HCT116 (cell line): ENCODE results near the gene TELO2.

ENCODE experiments used
- CTCF ChIP-seq, 3 experiments: fragments of 200-600 bp in 1 of 3; sonication (generic) in 1 of 3; IDR thresholded peaks in 2 of 3; conservative IDR thresholded peaks in 1 of 3; 2 replicates each; pipeline ENCODE4 v1.5.1; 2012 to 2017; ENCODE audit warnings: low read depth in 2 of 3, low read length in 2 of 3, antibody characterized with exemption in 1 of 3, borderline replicate concordance in 1 of 3, control low read depth in 1 of 3, mild to moderate bottlenecking in 1 of 3, mixed read lengths in 1 of 3, mixed run types in 1 of 3, moderate library complexity in 1 of 3; ENCODE audit not compliant: insufficient read depth in 1 of 3
- EZH2 ChIP-seq: fragments of 200-600 bp; sonication (generic); IDR thresholded peaks from 2 replicates; pipeline ENCODE4 v1.6.1; 2017; ENCODE audit warnings: antibody characterized with exemption, mixed run types

DNA sequence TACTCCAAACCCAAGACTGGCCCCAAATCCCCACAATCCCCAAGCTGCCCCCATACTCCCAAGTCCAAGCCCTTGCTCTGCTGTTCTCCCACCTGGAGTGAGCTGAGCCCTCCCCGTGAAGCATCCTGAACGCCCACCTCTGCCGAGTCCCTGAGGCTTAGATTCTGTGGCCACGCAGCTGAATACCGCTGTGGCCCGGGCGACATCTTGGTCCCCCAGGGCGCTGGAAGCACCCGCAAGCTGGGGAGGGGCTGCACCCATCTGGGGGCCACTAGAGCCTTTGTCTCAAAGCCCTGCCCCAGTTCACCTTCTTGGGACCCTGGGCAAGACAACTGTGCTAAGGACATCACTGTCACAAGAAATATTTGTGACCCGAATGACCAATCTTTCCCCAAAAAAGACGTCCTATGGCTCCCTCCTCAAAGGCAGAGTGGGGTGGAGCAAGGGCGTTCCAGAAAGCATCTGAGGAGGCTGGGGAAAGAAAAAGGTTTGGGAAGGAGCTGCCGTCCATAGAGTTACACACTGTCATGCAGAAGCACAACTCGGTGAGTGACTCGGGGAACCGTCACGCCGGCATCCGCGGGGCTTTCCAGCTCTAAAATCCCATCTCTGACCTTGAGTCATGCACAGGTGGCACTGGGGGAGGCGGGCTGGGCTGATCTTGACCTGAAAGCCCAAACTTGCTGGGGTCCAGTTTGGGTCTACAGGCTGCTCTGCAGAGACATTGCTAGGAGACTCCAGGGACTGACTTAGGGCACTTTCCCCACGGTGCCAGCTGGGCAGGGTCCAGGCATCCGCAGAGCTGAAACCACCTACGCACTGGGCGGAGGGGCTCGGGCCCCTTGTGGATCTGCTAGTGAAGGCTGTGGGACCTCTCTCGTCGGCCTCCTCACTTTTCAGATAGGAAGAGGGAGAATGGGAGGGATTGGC, 11.0 kb upstream of the TELO2 start:
- no peak for TF ChIP-seq CTCF (IDR thresholded peaks at IDR 0.05 in 2 of 3, conservative IDR thresholded peaks at IDR 0.05 in 1 of 3; ENCODE audit: borderline replicate concordance in 1 of 3, insufficient read depth in 1 of 3, low read depth in 2 of 3, low read length in 2 of 3)
- TF ChIP-seq EZH2 = no peak
